Activated naive CD8-positive, alpha-beta T cell treated with anti-CD3 and anti-CD28 coated beads, Interleukin-2, amount 50 U/mL, for 24 hours (primary cell): ENCODE measurements around the gene TOLLIP.
"Not testable (repeated sequence)": the region's sequence is repeated elsewhere in the genome, so short reads cannot be mapped to it uniquely, and the experiment has no call there.

Source experiments
- ATAC-seq: fragments of 150-1000 bp; cut with Tn5 transposase; one replicate; pipeline ENCODE4 v1.10.0; 2021
- DNase-seq: peaks from one replicate; pipeline ENCODE4 v3.0.0; 2021
- H3K27ac Mint-ChIP-seq: one replicate; pipeline ENCODE4 v1.8.0; 2021; ENCODE audit warnings: mild to moderate bottlenecking, mixed read lengths
- H3K27me3 Mint-ChIP-seq: one replicate; pipeline ENCODE4 v1.8.0; 2021; ENCODE audit warnings: mixed read lengths
- H3K36me3 Mint-ChIP-seq: one replicate; pipeline ENCODE4 v1.8.0; 2021; ENCODE audit warnings: low read depth, mixed read lengths
- H3K4me1 Mint-ChIP-seq: one replicate; pipeline ENCODE4 v1.8.0; 2021; ENCODE audit warnings: mixed read lengths
- H3K4me3 Mint-ChIP-seq: one replicate; pipeline ENCODE4 v1.8.0; 2021; ENCODE audit warnings: mild to moderate bottlenecking, moderate library complexity, mixed read lengths
- H3K9me3 Mint-ChIP-seq: one replicate; pipeline ENCODE4 v1.8.0; 2021; ENCODE audit warnings: mixed read lengths

The TOLLIP gene

GRCh38 chr11:1278766-1279673 lies 30.4 kb downstream of the TOLLIP start:
- ATAC-seq (no peak), DNase-seq (no peak)
- H3K9me3 Mint-ChIP-seq: no peaks in the 10 kb centered on the region
- no peak overlapping the region for H3K4me3 Mint-ChIP-seq
- H3K4me1 Mint-ChIP-seq: no peaks in the 10 kb centered on the region
- no peak overlapping the region for H3K27ac Mint-ChIP-seq
- no peaks in the 10 kb centered on the region for H3K27me3 Mint-ChIP-seq
- peaks cover 16% of the 10 kb centered on the region for H3K36me3 Mint-ChIP-seq

- Mint-ChIP-seq H3K27ac (no peak overlapping the region), H3K27me3 (no peaks in the 10 kb centered on the region), H3K9me3 (no peaks in the 10 kb centered on the region), H3K36me3 (peaks cover 16% of the 10 kb centered on the region), H3K4me3 (no peak overlapping the region), H3K4me1 (no peaks in the 10 kb centered on the region)
- DNase-seq: no peak
- ATAC-seq: no peak
Observed at GRCh38 chr11:1277936-1278512, 31.4 kb downstream of the TOLLIP start.

GRCh38 chr11:1276866-1277615 lies 32.4 kb downstream of the TOLLIP start:
- Mint-ChIP-seq H3K27ac (no peak overlapping the region), H3K9me3 (no peaks in the 10 kb centered on the region)

GRCh38 chr11:1276041-1276790 lies 33.2 kb downstream of the TOLLIP start:
- Mint-ChIP-seq H3K9me3 (no peaks in the 10 kb centered on the region), H3K27me3 (no peaks in the 10 kb centered on the region), H3K27ac (no peak overlapping the region), H3K4me3 (no peak overlapping the region), H3K4me1 (no peaks in the 10 kb centered on the region), H3K36me3 (peaks cover 16% of the 10 kb centered on the region)
- ATAC-seq (no peak), DNase-seq (no peak)

More at GRCh38 chr11:1276866-1277615, 32.4 kb downstream of the TOLLIP start:
- Mint-ChIP-seq H3K36me3 (peaks cover 16% of the 10 kb centered on the region), H3K4me3 (no peak overlapping the region), H3K27me3 (no peaks in the 10 kb centered on the region), H3K4me1 (no peaks in the 10 kb centered on the region)
- no peak for ATAC-seq
- DNase-seq: no peak

GRCh38 chr11:1275021-1275420 lies 34.4 kb downstream of the TOLLIP start:
- no peaks in the 10 kb centered on the region for H3K27me3 Mint-ChIP-seq
- H3K4me1 Mint-ChIP-seq: no peaks in the 10 kb centered on the region
- ATAC-seq: no peak
- DNase-seq: no peak
- H3K27ac Mint-ChIP-seq: no peak overlapping the region
- H3K9me3 Mint-ChIP-seq: no peaks in the 10 kb centered on the region
- H3K36me3 Mint-ChIP-seq: peaks cover 14% of the 10 kb centered on the region
- H3K4me3 Mint-ChIP-seq: no peak overlapping the region

DNA sequence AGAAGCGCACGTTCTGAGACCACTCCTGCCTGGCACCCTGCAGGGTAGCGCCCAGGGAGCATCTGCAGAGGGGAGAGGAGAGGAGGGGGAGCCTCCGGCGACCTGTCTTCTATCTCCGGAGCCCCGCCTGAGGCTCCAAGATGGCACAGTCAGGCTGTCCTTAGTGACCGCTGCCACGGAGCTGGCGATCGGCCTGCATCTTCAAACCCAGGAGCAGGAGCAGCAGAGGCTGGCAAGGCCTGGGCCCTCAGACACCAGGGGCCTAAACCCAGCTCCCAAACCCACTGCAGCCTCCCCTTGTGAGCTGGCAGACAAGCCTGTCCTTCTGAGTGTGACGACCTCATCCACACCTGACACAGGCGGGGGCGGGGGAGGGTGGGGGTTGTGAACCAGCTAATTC lies 34.9 kb downstream of the TOLLIP start:
- DNase-seq: no peak
- H3K27me3 Mint-ChIP-seq: no peaks in the 10 kb centered on the region
- no peak overlapping the region for H3K4me3 Mint-ChIP-seq
- peaks cover 13% of the 10 kb centered on the region for H3K36me3 Mint-ChIP-seq
- no peaks in the 10 kb centered on the region for H3K9me3 Mint-ChIP-seq
- ATAC-seq: no peak
- no peak overlapping the region for H3K27ac Mint-ChIP-seq
- no peaks in the 10 kb centered on the region for H3K4me1 Mint-ChIP-seq

GRCh38 chr11:1272531-1272930 lies 36.9 kb downstream of the TOLLIP start:
- no peak for DNase-seq
- no peak overlapping the region for H3K27ac Mint-ChIP-seq
- peaks cover 10% of the 10 kb centered on the region for H3K36me3 Mint-ChIP-seq
- H3K27me3 Mint-ChIP-seq: no peaks in the 10 kb centered on the region
- no peaks in the 10 kb centered on the region for H3K9me3 Mint-ChIP-seq
- no peak for ATAC-seq
- no peaks in the 10 kb centered on the region for H3K4me1 Mint-ChIP-seq
- no peak overlapping the region for H3K4me3 Mint-ChIP-seq

DNA sequence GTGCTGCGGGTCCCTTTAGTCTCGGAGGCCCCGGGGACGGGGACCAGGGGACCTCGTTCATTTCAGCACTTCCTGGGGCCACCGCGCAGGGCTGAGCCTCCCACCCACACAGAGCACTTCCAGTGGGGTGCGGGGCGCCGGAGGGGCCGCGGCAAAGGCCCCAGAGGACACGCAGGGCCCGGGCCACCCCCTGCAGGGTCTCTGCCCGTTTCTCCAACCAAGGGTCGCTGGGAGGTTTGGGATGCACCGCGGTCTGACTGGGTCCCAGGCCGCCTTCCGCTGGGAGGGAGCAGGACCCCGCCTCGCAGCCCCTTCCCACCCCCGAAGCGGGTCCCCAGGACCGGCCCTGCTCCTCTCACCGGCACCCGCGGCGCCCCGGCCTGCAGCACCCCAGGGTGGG lies 37.5 kb downstream of the TOLLIP start:
- Mint-ChIP-seq H3K27ac (no peak overlapping the region), H3K9me3 (no peaks in the 10 kb centered on the region), H3K4me1 (no peaks in the 10 kb centered on the region), H3K36me3 (peaks cover 8% of the 10 kb centered on the region), H3K4me3 (no peak overlapping the region), H3K27me3 (no peaks in the 10 kb centered on the region)
- ATAC-seq: no peak
- no peak for DNase-seq

- ATAC-seq (no peak), DNase-seq (no peak)
- Mint-ChIP-seq H3K36me3 (peaks cover 6% of the 10 kb centered on the region), H3K4me3 (no peak overlapping the region), H3K4me1 (no peaks in the 10 kb centered on the region), H3K9me3 (peaks cover 4% of the 10 kb centered on the region), H3K27ac (no peak overlapping the region), H3K27me3 (no peaks in the 10 kb centered on the region)
Observed at GRCh38 chr11:1271406-1271805, 38.0 kb downstream of the TOLLIP start.

DNA sequence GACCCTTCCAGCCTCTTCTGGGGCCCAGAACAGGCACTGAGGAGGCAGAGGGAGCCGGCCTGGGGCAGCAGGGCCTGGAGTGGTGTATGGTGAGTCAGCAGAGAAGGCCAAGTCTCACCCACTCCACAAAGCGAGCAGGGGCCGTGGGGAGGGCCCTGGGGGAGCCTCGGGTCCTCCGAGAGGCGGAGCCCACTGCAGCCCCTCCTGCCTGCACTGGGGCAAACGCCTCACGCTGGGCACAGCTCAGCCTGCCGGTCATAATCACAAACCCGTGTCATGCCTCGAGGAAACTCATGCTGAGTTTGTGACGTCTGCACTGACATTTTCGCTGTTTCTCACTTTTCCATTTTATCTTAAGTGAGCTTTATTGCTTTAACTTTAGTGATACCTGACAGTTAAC lies 38.4 kb downstream of the TOLLIP start:
- Mint-ChIP-seq H3K27ac (no peak overlapping the region), H3K4me3 (no peak overlapping the region), H3K4me1 (no peaks in the 10 kb centered on the region), H3K9me3 (peaks cover 4% of the 10 kb centered on the region), H3K27me3 (no peaks in the 10 kb centered on the region), H3K36me3 (peaks cover 6% of the 10 kb centered on the region)
- no peak for ATAC-seq
- no peak for DNase-seq

GRCh38 chr11:1270476-1270875 lies 39.0 kb downstream of the TOLLIP start:
- Mint-ChIP-seq H3K27ac (no peak overlapping the region), H3K4me3 (no peak overlapping the region), H3K4me1 (no peaks in the 10 kb centered on the region), H3K9me3 (peaks cover 4% of the 10 kb centered on the region), H3K27me3 (no peaks in the 10 kb centered on the region), H3K36me3 (peaks cover 3% of the 10 kb centered on the region)
- ATAC-seq (peak; percentile 12), DNase-seq (no peak)

GRCh38 chr11:1269957-1270356 lies 39.5 kb downstream of the TOLLIP start:
- Mint-ChIP-seq H3K4me1 (no peaks in the 10 kb centered on the region), H3K4me3 (no peak overlapping the region), H3K27me3 (no peaks in the 10 kb centered on the region), H3K9me3 (peaks cover 6% of the 10 kb centered on the region), H3K36me3 (peaks cover 4% of the 10 kb centered on the region), H3K27ac (no peak overlapping the region)
- ATAC-seq (no peak), DNase-seq (no peak)

GRCh38 chr11:1267441-1268100 lies 41.9 kb downstream of the TOLLIP start:
- no peak for DNase-seq
- Mint-ChIP-seq H3K36me3 (peaks cover 10% of the 10 kb centered on the region), H3K9me3 (peaks cover 12% of the 10 kb centered on the region), H3K27me3 (no peaks in the 10 kb centered on the region), H3K4me1 (peaks cover 15% of the 10 kb centered on the region), H3K4me3 (no peak overlapping the region), H3K27ac (no peak overlapping the region)
- no peak for ATAC-seq

DNA sequence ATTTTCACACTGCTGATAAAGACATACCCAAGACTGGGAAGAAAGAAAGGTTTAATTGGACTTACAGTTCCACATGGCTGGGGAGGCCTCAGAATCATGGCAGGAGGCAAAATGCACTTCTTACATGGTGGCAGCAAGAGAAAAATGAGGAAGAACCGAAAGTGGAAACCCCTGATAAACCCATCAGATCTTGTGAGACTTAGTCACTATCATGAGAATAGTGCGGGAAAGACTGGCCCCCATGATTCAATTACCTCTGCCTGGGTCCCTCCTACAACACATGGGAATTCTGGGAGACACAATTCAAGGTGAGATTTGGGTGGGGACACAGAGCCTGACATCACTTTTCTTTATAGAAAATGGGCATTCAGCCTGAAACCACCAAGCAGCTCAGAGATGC lies 42.5 kb downstream of the TOLLIP start:
- not testable (repeated sequence) for H3K27ac Mint-ChIP-seq, H3K4me3 Mint-ChIP-seq, H3K36me3 Mint-ChIP-seq, H3K27me3 Mint-ChIP-seq, DNase-seq, ATAC-seq
- Mint-ChIP-seq H3K9me3 (peaks cover 12% of the 10 kb centered on the region), H3K4me1 (peaks cover 16% of the 10 kb centered on the region)
